Measurements from ENCODE around the gene SNPH. TPM values are rescaled to one million over a fixed set of nuclear protein-coding genes. Genes with fewer than 3 reads are reported as not detected.

The SNPH gene
- total RNA-seq, 1 donor from 2014 or later: 0.43 TPM

- no peak overlapping the region for H3K4me3 ChIP-seq
- H3K4me1 ChIP-seq: peaks cover 8% of the 10 kb centered on the region
- peaks cover 22% of the 10 kb centered on the region for H3F3A ChIP-seq (ENCODE audit: low read depth)
- no peak for DNase-seq (ENCODE audit: low spot score)
- H3K27ac Mint-ChIP-seq: no peak overlapping the region
- H3K4me2 ChIP-seq: no peak overlapping the region
- H3K4me3 Mint-ChIP-seq: no peak overlapping the region
- no peak overlapping the region for H3K27ac ChIP-seq
- H3K4me1 Mint-ChIP-seq: peaks cover 11% of the 10 kb centered on the region
- H3K36me3 Mint-ChIP-seq: no peaks in the 10 kb centered on the region
- no peaks in the 10 kb centered on the region for H3K36me3 ChIP-seq
- no peak overlapping the region for H3K9ac ChIP-seq
- peaks cover 3% of the 10 kb centered on the region for H3K9me3 Mint-ChIP-seq
- TF ChIP-seq CTCF (IDR thresholded peaks at IDR 0.05): no peak
- no peak for TF ChIP-seq EZH2 (IDR thresholded peaks at IDR 0.05)
- no peak for TF ChIP-seq EZH2phosphoT487 (IDR thresholded peaks at IDR 0.05)
- no peak overlapping the region for H2AFZ ChIP-seq (replicated peaks)
- peaks cover 6% of the 10 kb centered on the region for H4K20me1 ChIP-seq (ENCODE audit: low read depth)
- peaks cover 50% of the 10 kb centered on the region for H3K27me3 ChIP-seq
- H3K79me2 ChIP-seq (ENCODE audit: low read depth): no peaks in the 10 kb centered on the region
- H3K27me3 Mint-ChIP-seq (ENCODE audit: insufficient read depth, low read depth): peaks cover 15% of the 10 kb centered on the region
- H3K9me3 ChIP-seq (ENCODE audit: low read depth): no peaks in the 10 kb centered on the region
These were observed 2.2 kb upstream of the SNPH start for GRCh38 chr20:1263853-1264252.

GRCh38 chr20:1264727-1265126 lies 1.4 kb upstream of the SNPH start:
- H3K36me3 ChIP-seq: no peaks in the 10 kb centered on the region
- no peak for TF ChIP-seq EZH2 (IDR thresholded peaks at IDR 0.05)
- TF ChIP-seq CTCF (IDR thresholded peaks at IDR 0.05): no peak
- TF ChIP-seq EZH2phosphoT487 (IDR thresholded peaks at IDR 0.05): no peak
- H2AFZ ChIP-seq (replicated peaks): no peak overlapping the region
- Mint-ChIP-seq H3K4me1 (peaks cover 11% of the 10 kb centered on the region), H3K36me3 (no peaks in the 10 kb centered on the region), H3K27ac (no peak overlapping the region), H3K27me3 (ENCODE audit: insufficient read depth, low read depth) (peaks cover 15% of the 10 kb centered on the region), H3K4me3 (peak overlapping the region; percentile 82), H3K9me3 (peaks cover 3% of the 10 kb centered on the region)
- H3K9me3 ChIP-seq (ENCODE audit: low read depth): no peaks in the 10 kb centered on the region
- H3F3A ChIP-seq (ENCODE audit: low read depth): peaks cover 22% of the 10 kb centered on the region
- peaks cover 8% of the 10 kb centered on the region for H3K4me1 ChIP-seq
- H3K27me3 ChIP-seq: peaks cover 46% of the 10 kb centered on the region
- H3K4me3 ChIP-seq: no peak overlapping the region
- no peak overlapping the region for H3K9ac ChIP-seq
- H3K27ac ChIP-seq: no peak overlapping the region
- peaks cover 6% of the 10 kb centered on the region for H4K20me1 ChIP-seq (ENCODE audit: low read depth)
- H3K4me2 ChIP-seq: no peak overlapping the region
- peak; percentile 34 for DNase-seq (ENCODE audit: low spot score)
- H3K79me2 ChIP-seq (ENCODE audit: low read depth): no peaks in the 10 kb centered on the region

- Histone ChIP-seq H3K9me3 (ENCODE audit: low read depth) (no peaks in the 10 kb centered on the region), H3K4me3 (peak overlapping the region; percentile 81), H3K27me3 (peaks cover 39% of the 10 kb centered on the region), H3K79me2 (ENCODE audit: low read depth) (no peaks in the 10 kb centered on the region), H3F3A (ENCODE audit: low read depth) (peaks cover 22% of the 10 kb centered on the region), H2AFZ (replicated peaks) (no peak overlapping the region), H3K36me3 (no peaks in the 10 kb centered on the region), H3K9ac (no peak overlapping the region), H4K20me1 (ENCODE audit: low read depth) (peaks cover 6% of the 10 kb centered on the region), H3K27ac (no peak overlapping the region), H3K4me2 (peak overlapping the region; percentile 83), H3K4me1 (peaks cover 8% of the 10 kb centered on the region)
- peak overlapping the region; percentile 82 for H3K4me3 Mint-ChIP-seq
- DNase-seq (ENCODE audit: low spot score): no peak
- no peaks in the 10 kb centered on the region for H3K36me3 Mint-ChIP-seq
- H3K4me1 Mint-ChIP-seq: peaks cover 11% of the 10 kb centered on the region
- TF ChIP-seq EZH2 (IDR thresholded peaks at IDR 0.05) (no peak), EZH2phosphoT487 (IDR thresholded peaks at IDR 0.05) (no peak)
- H3K27me3 Mint-ChIP-seq (ENCODE audit: insufficient read depth, low read depth): peaks cover 15% of the 10 kb centered on the region
- H3K9me3 Mint-ChIP-seq: peaks cover 3% of the 10 kb centered on the region
- H3K27ac Mint-ChIP-seq: no peak overlapping the region
These were observed 723 bp upstream of the SNPH start for GRCh38 chr20:1265226-1265915.

GRCh38 chr20:1265916-1266166 lies 253 bp upstream of the SNPH start:
- H3K9me3 Mint-ChIP-seq: peaks cover 3% of the 10 kb centered on the region
- no peaks in the 10 kb centered on the region for H3K9me3 ChIP-seq (ENCODE audit: low read depth)
- H3K4me1 ChIP-seq: peaks cover 8% of the 10 kb centered on the region
- DNase-seq (ENCODE audit: low spot score): no peak
- no peak overlapping the region for H3K9ac ChIP-seq
- H3K27ac ChIP-seq: no peak overlapping the region
- H3K4me2 ChIP-seq: peak overlapping the region; percentile 83
- H3K27me3 Mint-ChIP-seq (ENCODE audit: insufficient read depth, low read depth): peaks cover 15% of the 10 kb centered on the region
- peaks cover 6% of the 10 kb centered on the region for H4K20me1 ChIP-seq (ENCODE audit: low read depth)
- peaks cover 34% of the 10 kb centered on the region for H3K27me3 ChIP-seq
- H3K4me3 ChIP-seq: peak overlapping the region; percentile 81
- peaks cover 11% of the 10 kb centered on the region for H3K4me1 Mint-ChIP-seq
- H3K36me3 Mint-ChIP-seq: no peaks in the 10 kb centered on the region
- no peaks in the 10 kb centered on the region for H3K79me2 ChIP-seq (ENCODE audit: low read depth)
- TF ChIP-seq CTCF (IDR thresholded peaks at IDR 0.05): no peak
- TF ChIP-seq EZH2 (IDR thresholded peaks at IDR 0.05): no peak
- no peak for TF ChIP-seq EZH2phosphoT487 (IDR thresholded peaks at IDR 0.05)
- peak overlapping the region; percentile 90 for H2AFZ ChIP-seq (replicated peaks)
- peaks cover 22% of the 10 kb centered on the region for H3F3A ChIP-seq (ENCODE audit: low read depth)
- H3K36me3 ChIP-seq: no peaks in the 10 kb centered on the region
- peak overlapping the region; percentile 82 for H3K4me3 Mint-ChIP-seq
- no peak overlapping the region for H3K27ac Mint-ChIP-seq

Measured in neural progenitor cell (in vitro differentiated cells).